K562 (cell line): ENCODE data around the gene SPTBN4. TPM values are rescaled to one million over a fixed set of nuclear protein-coding genes. Genes with fewer than 3 reads are reported as not detected.

Source experiments
- CCNT2 ChIP-seq: IDR thresholded peaks from 2 replicates; pipeline ENCODE4 v1.6.1; 2011; ENCODE audit warnings: borderline replicate concordance, low read depth, mild to moderate bottlenecking, moderate library complexity, mixed read lengths, low read length; ENCODE audit not compliant: insufficient read length; ENCODE audit errors: extremely low read depth
- CREB1 ChIP-seq, 2 experiments: sonication (generic) in 1 of 2; formaldehyde crosslinking in 1 of 2; IDR thresholded peaks; 2 replicates each; pipeline versions ENCODE4 v1.6.1 to v1.8.0; 2012 to 2022; ENCODE audit warnings: inconsistent platforms in 1 of 2, mild to moderate bottlenecking in 1 of 2, missing genetic modification reagents in 1 of 2, moderate library complexity in 1 of 2
- FOXA3 ChIP-seq, 2 experiments: fragments of 450-650 bp in 1 of 2; sonication (generic) in 1 of 2; formaldehyde crosslinking; IDR thresholded peaks in 1 of 2; conservative IDR thresholded peaks in 1 of 2; 2 replicates each; pipeline versions ENCODE4 v1.4.0 to v1.8.0; 2020 to 2022; ENCODE audit warnings: mild to moderate bottlenecking in 2 of 2, missing genetic modification reagents in 1 of 2
- GABPB1 ChIP-seq: sonication (generic); formaldehyde crosslinking; IDR thresholded peaks from 2 replicates; pipeline ENCODE4 v1.8.0; 2022; ENCODE audit warnings: mild to moderate bottlenecking, missing genetic modification reagents
- HMGN3 ChIP-seq: IDR thresholded peaks from 2 replicates; pipeline ENCODE4 v1.6.1; 2011; ENCODE audit warnings: borderline replicate concordance, low read depth, mild to moderate bottlenecking, mixed read lengths, low read length; ENCODE audit not compliant: insufficient read length; ENCODE audit errors: extremely low read depth
- KDM5B ChIP-seq: fragments of 200-600 bp; sonication (generic); IDR thresholded peaks from 2 replicates; pipeline ENCODE4 v1.6.1; 2012; ENCODE audit warnings: low read depth, mild to moderate bottlenecking, moderate library complexity, low read length, control low read depth, inconsistent platforms; ENCODE audit not compliant: insufficient replicate concordance
- MBD2 ChIP-seq: sonication (generic); IDR thresholded peaks from 2 replicates; pipeline ENCODE4 v1.6.1; 2016; ENCODE audit warnings: low read depth, borderline replicate concordance
- MCM2 ChIP-seq: fragments of 450-650 bp; IDR thresholded peaks from 2 replicates; pipeline ENCODE4 v1.6.1; 2017; ENCODE audit warnings: low read depth, mild to moderate bottlenecking
- MTA2 ChIP-seq: fragments of 450-650 bp; IDR thresholded peaks from 2 replicates; pipeline ENCODE4 v1.6.1; 2016; ENCODE audit warnings: low read depth
- NCOA4 ChIP-seq: fragments of 450-650 bp; IDR thresholded peaks from 2 replicates; pipeline ENCODE4 v1.6.1; 2018; ENCODE audit warnings: mild to moderate bottlenecking; ENCODE audit not compliant: partially characterized antibody
- NR1H2 ChIP-seq: sonication (generic); formaldehyde crosslinking; IDR thresholded peaks from 2 replicates; pipeline ENCODE4 v1.4.0; 2020; ENCODE audit warnings: mild to moderate bottlenecking, missing genetic modification reagents
- NR4A1 ChIP-seq, 2 experiments: fragments of 250-450 bp in 1 of 2; fragments of 450-650 bp in 1 of 2; sonication (Bioruptor Pico) in 1 of 2; IDR thresholded peaks; 2 replicates each; pipeline versions ENCODE4 v1.4.0 to v1.6.1; 2016 to 2020; ENCODE audit warnings: mild to moderate bottlenecking in 2 of 2, missing compliant biosample characterization in 1 of 2, missing genetic modification characterization in 1 of 2, moderate library complexity in 1 of 2
- RAD21 ChIP-seq, 2 experiments: fragments of 250-450 bp in 1 of 2; fragments of 450-650 bp in 1 of 2; sonication (Bioruptor Pico) in 1 of 2; formaldehyde crosslinking in 1 of 2; IDR thresholded peaks in 1 of 2; conservative IDR thresholded peaks in 1 of 2; 2 replicates each; pipeline versions ENCODE4 v1.4.0 to v1.8.0; 2020 to 2022; ENCODE audit warnings: mild to moderate bottlenecking in 2 of 2, moderate library complexity in 1 of 2
- RBFOX2 ChIP-seq: fragments of 200-400 bp; formaldehyde crosslinking; IDR thresholded peaks from 2 replicates; pipeline ENCODE4 v1.6.1; 2017; ENCODE audit warnings: low read depth, mild to moderate bottlenecking, low read length, moderate library complexity
- SMC3 ChIP-seq: conservative IDR thresholded peaks from 2 replicates; pipeline ENCODE4 v1.6.1; 2011; ENCODE audit warnings: low read depth, low read length, improper control_type of control experiment; ENCODE audit not compliant: insufficient read depth
- SOX6 ChIP-seq: fragments of 450-650 bp; IDR thresholded peaks from 2 replicates; pipeline ENCODE4 v1.6.1; 2014; ENCODE audit warnings: mild to moderate bottlenecking
- SRF ChIP-seq, 2 experiments: fragments of 250-450, 450-650 bp in 1 of 2; sonication (Bioruptor Pico) in 1 of 2; sonication (generic) in 1 of 2; formaldehyde crosslinking; IDR thresholded peaks; 2 replicates each; pipeline versions ENCODE4 v1.5.0 to v1.5.1; 2020 to 2022; ENCODE audit warnings: mild to moderate bottlenecking in 1 of 2, missing genetic modification reagents in 1 of 2
- SRSF1 ChIP-seq: fragments of 200-400 bp; formaldehyde crosslinking; IDR thresholded peaks from 2 replicates; pipeline ENCODE4 v1.6.1; 2017; ENCODE audit warnings: mild to moderate bottlenecking, low read depth, low read length, moderate library complexity
- VEZF1 ChIP-seq: fragments of 200-800 bp; sonication (Bioruptor generic); IDR thresholded peaks from 2 replicates; pipeline ENCODE4 v1.6.1; 2017; ENCODE audit warnings: missing genetic modification characterization, missing compliant biosample characterization
- ZMIZ1 ChIP-seq, 2 experiments: fragments of 150-350 bp in 1 of 2; IDR thresholded peaks; 2 replicates each; pipeline ENCODE4 v1.6.1; 2012 to 2016; ENCODE audit warnings: low read depth in 2 of 2, low read length in 2 of 2, mild to moderate bottlenecking in 1 of 2, moderate library complexity in 1 of 2
- polyA plus RNA-seq, 8 experiments: library from polyadenylated mRNA; depleted of rRNA in 4 of 8; stranded (reverse) in 5 of 8; unstranded in 3 of 8; fragments of >200 nt; fragmentation: Nextera tagmentation in 2 of 8; fragmentation: Illumina TruSeq in 1 of 8; extraction: Ambion mirVana in 2 of 8; extraction: Trizol in 1 of 8; gene quantifications; 2 replicates each; pipeline versions ENCODE4 v1.2.1 to v1.2.3, GENCODE V29; 2011 to 2014; ENCODE audit warnings: inconsistent platforms in 1 of 8, missing spikeins in 1 of 8
- total RNA-seq, 7 experiments: library from RNA; depleted of rRNA in 6 of 7; stranded (reverse); fragments of >200 nt in 6 of 7; fragmentation: Illumina TruSeq in 2 of 7; extraction: Trizol in 2 of 7; gene quantifications; 2 replicates each; pipeline versions ENCODE4 v1.2.1 to v1.2.3, GENCODE V29; 2011 to 2021; ENCODE audit warnings: low replicate concordance in 1 of 7

The SPTBN4 gene
- total and polyA plus RNA-seq, 9 of the 15 experiments (the other 6 are each of a cell fraction or from before 2014, with no cell fraction given) = 0.01 to 1.5 (median 0.86) TPM

GRCh38 chr19:40570313-40571004, 103.7 kb downstream of the SPTBN4 start (continued):
- TF ChIP-seq SRSF1 (no peak), MTA2 (no peak), CREB1 (IDR thresholded peaks at IDR 0.05) (peak; percentile 28; the same call in 1 of the 2 replicates), CREB1 (CRISPR knock-in tag; IDR thresholded peaks at IDR 0.05) (peak; percentile 73), MBD2 (peak; percentile 41; the same call in 1 of the 2 replicates), RAD21 (CRISPR knock-in tag; conservative IDR thresholded peaks at IDR 0.05 in 1 of 2, IDR thresholded peaks at IDR 0.05 in 1 of 2) (peak in 1 of 2 experiments; percentile 34; a peak in 3 of 4 replicates), CCNT2 (peak; percentile 80), VEZF1 (CRISPR knock-in tag) (peak; percentile 92), SOX6 (no peak), ZMIZ1 (IDR thresholded peaks at IDR 0.05; ENCODE audit: low read depth in 2 of 2, low read length in 2 of 2) (no peak), NR4A1 (CRISPR knock-in tag; IDR thresholded peaks at IDR 0.05) (no peak), NR4A1 (tag; IDR thresholded peaks at IDR 0.05) (0 out of 2 replicates have a peak, but pooled peaks have one; percentile 42), NCOA4 (no peak), KDM5B (peak; percentile 66), HMGN3 (peak; percentile 85), NR1H2 (CRISPR knock-in tag) (no peak), SRF (CRISPR knock-in tag; IDR thresholded peaks at IDR 0.05) (0 out of 4 replicates have a peak, but pooled peaks of 1 of the 2 experiments have one; percentile 53), RBFOX2 (peak; percentile 64), FOXA3 (CRISPR knock-in tag; conservative IDR thresholded peaks at IDR 0.05 in 1 of 2, IDR thresholded peaks at IDR 0.05 in 1 of 2) (peak in 1 of 2 experiments; percentile 52; a peak in 1 of 4 replicates), MCM2 (no peak), GABPB1 (CRISPR knock-in tag) (peak; percentile 47; the same call in 1 of the 2 replicates), SMC3 (peak; percentile 13; the same call in 1 of the 2 replicates)
